Activated T-cell treated with anti-CD3 and anti-CD28 coated beads, Interleukin-2, amount 50 U/mL, for 24 hours (primary cell): ENCODE results near the gene HOXA13.
A peak's percentile ranks its signal among the peaks of the same experiment; 100 is the strongest.

ENCODE experiments used
- DNase-seq: peaks from one replicate; pipeline ENCODE4 v3.0.0-alpha.2; 2020
- H3K27ac Mint-ChIP-seq: 2 replicates; pipeline ENCODE4 v1.8.0; 2020; ENCODE audit warnings: mild to moderate bottlenecking, mixed read lengths
- H3K27me3 Mint-ChIP-seq: 2 replicates; pipeline ENCODE4 v1.8.0; 2020; ENCODE audit warnings: mixed read lengths
- H3K36me3 Mint-ChIP-seq: 2 replicates; pipeline ENCODE4 v1.8.0; 2020; ENCODE audit warnings: low read depth, mixed read lengths
- H3K4me1 Mint-ChIP-seq: 2 replicates; pipeline ENCODE4 v1.8.0; 2020; ENCODE audit warnings: low read depth, mixed read lengths
- H3K4me3 Mint-ChIP-seq: 2 replicates; pipeline ENCODE4 v1.8.0; 2020; ENCODE audit warnings: mild to moderate bottlenecking, moderate library complexity, mixed read lengths
- H3K9me3 Mint-ChIP-seq: 2 replicates; pipeline ENCODE4 v1.8.0; 2020; ENCODE audit warnings: mixed read lengths

HOXA13 gene

GRCh38 chr7:27241189-27242056 lies 41.5 kb upstream of the HOXA13 start:
- Mint-ChIP-seq H3K27ac (no peak overlapping the region), H3K4me1 (peaks cover 35% of the 10 kb centered on the region), H3K4me3 (no peak overlapping the region)

GRCh38 chr7:27240015-27240731 lies 40.3 kb upstream of the HOXA13 start:
- H3K27ac Mint-ChIP-seq, result no peak overlapping the region
- peaks cover 35% of the 10 kb centered on the region for H3K4me1 Mint-ChIP-seq
- DNase-seq, result no peak
- H3K36me3 Mint-ChIP-seq, result no peaks in the 10 kb centered on the region
- H3K9me3 Mint-ChIP-seq, result no peaks in the 10 kb centered on the region
- peaks cover 94% of the 10 kb centered on the region for H3K27me3 Mint-ChIP-seq
- H3K4me3 Mint-ChIP-seq, result peak overlapping the region; percentile 15

More at GRCh38 chr7:27241189-27242056, 41.5 kb upstream of the HOXA13 start:
- Mint-ChIP-seq H3K36me3 (no peaks in the 10 kb centered on the region), H3K27me3 (peaks cover 94% of the 10 kb centered on the region), H3K9me3 (no peaks in the 10 kb centered on the region)
- no peak for DNase-seq

GRCh38 chr7:27239387-27240014 lies 39.6 kb upstream of the HOXA13 start:
- H3K4me3 Mint-ChIP-seq, result peak overlapping the region; percentile 15
- DNase-seq, result no peak
- H3K4me1 Mint-ChIP-seq, result peaks cover 30% of the 10 kb centered on the region
- peaks cover 94% of the 10 kb centered on the region for H3K27me3 Mint-ChIP-seq
- H3K36me3 Mint-ChIP-seq, result no peaks in the 10 kb centered on the region
- no peak overlapping the region for H3K27ac Mint-ChIP-seq
- H3K9me3 Mint-ChIP-seq, result no peaks in the 10 kb centered on the region

DNA sequence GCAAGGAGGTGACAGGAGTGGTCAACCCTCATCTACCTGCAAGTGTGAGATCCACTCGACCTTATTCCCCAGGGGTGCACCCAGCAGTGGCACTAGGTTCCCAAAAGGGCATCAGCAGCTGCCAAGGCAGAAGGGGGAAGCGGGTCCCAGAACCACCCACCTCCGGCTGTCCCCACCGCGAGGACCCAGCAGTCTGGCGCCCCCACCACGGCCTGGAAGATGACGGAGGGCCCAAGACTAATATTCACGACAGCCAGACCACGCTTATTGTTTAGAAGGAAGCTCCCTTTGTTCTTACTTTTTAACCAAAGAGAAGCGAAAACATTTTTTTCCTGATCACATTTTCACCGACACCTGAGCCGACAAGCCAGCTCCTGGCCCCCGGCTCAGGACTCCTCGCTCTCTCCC lies 39.1 kb upstream of the HOXA13 start:
- Mint-ChIP-seq H3K9me3 (no peaks in the 10 kb centered on the region), H3K36me3 (no peaks in the 10 kb centered on the region), H3K27me3 (peaks cover 94% of the 10 kb centered on the region), H3K4me1 (peaks cover 30% of the 10 kb centered on the region), H3K4me3 (no peak overlapping the region), H3K27ac (no peak overlapping the region)
- no peak for DNase-seq

DNA sequence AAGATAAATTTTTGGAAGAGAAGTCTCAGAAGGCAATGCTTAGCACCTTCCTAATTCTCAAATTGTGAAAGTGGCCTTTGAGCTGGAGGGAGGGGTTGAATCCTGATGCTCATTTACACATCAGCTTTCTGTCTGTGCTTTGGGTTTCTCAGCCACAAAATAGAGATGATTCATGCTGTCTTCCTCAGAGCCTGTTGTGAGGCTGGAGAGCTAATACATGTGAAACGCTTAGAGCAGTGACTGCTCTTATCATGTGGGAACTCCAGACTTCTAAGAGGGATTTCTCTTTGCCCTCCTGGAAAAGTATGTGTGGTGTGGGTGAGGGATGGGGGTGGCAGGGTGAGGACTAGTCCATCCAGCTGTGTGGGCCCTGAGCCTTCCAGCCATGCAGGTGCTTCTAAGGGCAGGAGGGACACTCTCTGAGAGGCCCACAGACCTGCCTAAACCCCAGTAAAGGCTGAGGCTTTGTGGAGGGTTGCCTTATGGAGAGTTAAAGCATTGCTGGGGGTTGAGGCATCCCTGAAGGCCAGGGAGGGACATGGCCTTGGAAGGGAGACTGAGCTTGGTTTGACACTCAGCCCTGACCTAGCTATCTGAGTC lies 37.9 kb upstream of the HOXA13 start:
- Mint-ChIP-seq H3K4me3 (no peak overlapping the region), H3K4me1 (peaks cover 25% of the 10 kb centered on the region)
- no peak for DNase-seq

DNA sequence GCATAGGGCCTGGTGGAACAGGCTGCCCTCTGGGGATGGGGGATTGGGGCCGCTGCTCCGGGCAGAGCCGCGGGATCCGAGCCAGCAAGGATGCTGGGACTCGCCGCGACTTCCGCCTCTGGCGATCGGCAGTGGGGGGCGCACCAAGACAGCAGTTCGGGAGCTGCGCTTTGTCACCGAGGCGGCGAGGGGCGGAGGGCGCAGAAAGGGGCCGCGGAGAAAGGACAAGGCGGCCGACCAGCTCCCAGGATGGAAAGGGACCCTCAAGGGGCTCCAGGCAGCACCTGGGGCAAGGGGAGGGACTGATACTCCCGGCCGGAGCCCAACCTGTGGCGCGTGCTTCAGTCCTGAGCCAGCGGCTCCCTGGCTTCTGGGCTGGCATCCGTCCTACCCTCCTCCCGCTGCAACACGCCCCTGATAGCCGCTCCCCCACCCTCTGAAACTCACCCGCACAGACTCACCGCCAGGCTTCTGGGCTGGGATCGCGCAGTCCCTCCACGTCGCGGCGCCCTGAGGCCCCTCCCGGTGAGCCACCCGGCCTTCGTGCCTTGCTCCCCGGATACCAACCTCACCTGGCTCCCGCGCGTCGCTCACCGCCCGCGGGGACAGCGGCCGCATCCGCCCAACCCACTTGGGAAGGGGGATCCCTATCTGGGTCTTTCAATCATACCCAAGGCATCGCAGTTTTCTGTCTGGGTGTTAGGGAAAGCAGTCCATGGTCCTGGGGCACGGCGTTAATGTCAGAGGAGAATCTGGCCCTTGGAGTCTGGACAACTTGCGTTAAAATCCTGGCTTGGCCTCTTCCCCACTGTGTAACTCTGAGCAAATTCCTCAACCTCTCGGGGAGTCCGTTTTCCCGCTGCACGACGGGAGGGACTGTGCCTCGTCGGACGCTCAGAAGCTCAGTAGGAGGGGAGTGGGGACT lies 35.8 kb upstream of the HOXA13 start:
- peaks cover 17% of the 10 kb centered on the region for H3K4me1 Mint-ChIP-seq
- no peaks in the 10 kb centered on the region for H3K9me3 Mint-ChIP-seq
- peak; percentile 41 for DNase-seq
- H3K4me3 Mint-ChIP-seq, result peak overlapping the region; percentile 47
- no peak overlapping the region for H3K27ac Mint-ChIP-seq
- peaks cover 83% of the 10 kb centered on the region for H3K27me3 Mint-ChIP-seq
- H3K36me3 Mint-ChIP-seq, result no peaks in the 10 kb centered on the region

More for the DNA sequence above, 37.9 kb upstream of the HOXA13 start:
- Mint-ChIP-seq H3K27me3 (peaks cover 96% of the 10 kb centered on the region), H3K36me3 (no peaks in the 10 kb centered on the region), H3K27ac (no peak overlapping the region), H3K9me3 (no peaks in the 10 kb centered on the region)

- peaks cover 76% of the 10 kb centered on the region for H3K27me3 Mint-ChIP-seq
- DNase-seq, result no peak
- no peaks in the 10 kb centered on the region for H3K4me1 Mint-ChIP-seq
- H3K27ac Mint-ChIP-seq, result no peak overlapping the region
- H3K9me3 Mint-ChIP-seq, result no peaks in the 10 kb centered on the region
- no peaks in the 10 kb centered on the region for H3K36me3 Mint-ChIP-seq
- H3K4me3 Mint-ChIP-seq, result no peak overlapping the region
Measured at GRCh38 chr7:27229448-27229847, 29.6 kb upstream of the HOXA13 start.

DNA sequence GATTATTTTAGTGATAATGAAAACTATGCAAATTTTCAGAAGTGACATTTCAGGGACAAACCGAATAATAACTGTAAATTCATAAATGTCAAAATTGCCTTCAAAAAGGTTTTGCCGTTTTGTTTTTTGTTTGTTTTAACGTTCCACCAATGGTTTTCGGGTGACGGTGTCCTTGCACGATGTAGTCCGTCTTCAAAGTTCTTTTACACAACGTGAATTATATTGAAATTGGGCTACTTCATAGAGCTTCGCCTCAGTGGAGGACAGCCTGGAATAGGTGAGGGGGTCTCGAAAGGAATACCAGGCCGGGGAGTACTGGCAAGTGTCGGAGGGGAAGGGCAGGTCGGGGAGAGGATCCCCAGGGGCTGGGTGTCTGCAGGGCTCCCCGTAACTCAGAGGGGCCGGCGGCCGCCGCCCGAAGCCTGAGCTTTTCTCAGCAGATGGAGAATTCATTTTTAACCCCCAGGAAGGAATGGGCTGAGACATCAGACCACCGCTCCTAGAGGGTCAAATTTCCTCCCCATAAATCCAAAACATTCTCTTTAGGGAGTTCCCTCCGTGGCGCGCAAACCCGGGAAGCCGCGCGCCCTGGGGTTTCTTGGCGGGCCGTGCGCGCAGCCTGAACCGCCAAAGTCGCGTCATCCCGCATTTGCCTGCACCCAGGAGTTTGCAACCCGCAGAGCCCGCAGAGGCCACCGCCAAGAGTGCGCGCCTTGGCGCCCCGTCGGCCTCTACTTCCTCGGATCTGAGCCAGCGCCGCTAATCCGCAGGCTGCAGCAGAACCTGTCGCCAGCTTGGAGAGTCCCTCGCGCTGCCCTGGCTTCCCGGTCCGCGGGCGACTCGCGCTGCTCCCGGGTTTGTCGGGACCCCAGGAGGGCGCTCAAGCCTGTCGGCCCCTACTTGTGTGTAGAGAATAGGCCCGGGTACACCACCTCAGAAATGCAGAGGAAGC lies 25.4 kb upstream of the HOXA13 start:
- Mint-ChIP-seq H3K9me3 (no peaks in the 10 kb centered on the region), H3K4me3 (no peak overlapping the region), H3K36me3 (no peaks in the 10 kb centered on the region), H3K27ac (peak overlapping the region; percentile 72), H3K4me1 (peaks cover 5% of the 10 kb centered on the region), H3K27me3 (peaks cover 85% of the 10 kb centered on the region)
- no peak for DNase-seq

- no peak overlapping the region for H3K27ac Mint-ChIP-seq
- H3K27me3 Mint-ChIP-seq, result peaks cover 86% of the 10 kb centered on the region
- H3K36me3 Mint-ChIP-seq, result no peaks in the 10 kb centered on the region
- no peak for DNase-seq
- peaks cover 11% of the 10 kb centered on the region for H3K4me1 Mint-ChIP-seq
- no peak overlapping the region for H3K4me3 Mint-ChIP-seq
- no peaks in the 10 kb centered on the region for H3K9me3 Mint-ChIP-seq
Measured at GRCh38 chr7:27223941-27224575, 24.2 kb upstream of the HOXA13 start.

- Mint-ChIP-seq H3K4me3 (no peak overlapping the region), H3K9me3 (no peaks in the 10 kb centered on the region), H3K27ac (no peak overlapping the region), H3K36me3 (no peaks in the 10 kb centered on the region), H3K27me3 (peaks cover 84% of the 10 kb centered on the region), H3K4me1 (peaks cover 11% of the 10 kb centered on the region)
- DNase-seq, result no peak
Measured at GRCh38 chr7:27221201-27221797, 21.4 kb upstream of the HOXA13 start.

- Mint-ChIP-seq H3K9me3 (no peaks in the 10 kb centered on the region), H3K27ac (no peak overlapping the region), H3K27me3 (peaks cover 86% of the 10 kb centered on the region), H3K4me3 (no peak overlapping the region), H3K36me3 (no peaks in the 10 kb centered on the region), H3K4me1 (peaks cover 11% of the 10 kb centered on the region)
- DNase-seq, result no peak
Measured at GRCh38 chr7:27220440-27220955, 20.6 kb upstream of the HOXA13 start.

DNA sequence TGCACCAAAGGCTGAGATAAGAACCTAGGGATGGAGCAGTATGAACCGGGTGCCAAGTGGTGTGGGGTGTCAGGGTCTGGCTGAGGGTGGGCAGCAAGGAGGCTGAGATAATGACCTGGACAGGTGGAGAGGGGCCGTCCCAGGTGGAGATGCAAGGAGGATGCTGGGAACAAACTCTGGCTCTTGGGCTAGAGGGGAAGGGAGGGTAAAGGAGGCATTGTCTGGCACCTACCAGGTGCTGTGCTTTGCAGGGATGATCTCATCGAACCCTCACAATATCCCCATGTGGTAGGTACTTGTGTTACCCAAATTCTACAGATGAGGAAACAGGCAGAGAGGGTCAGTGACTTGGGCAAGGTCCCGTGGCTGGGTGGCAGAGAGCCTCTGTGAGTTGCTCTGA lies 19.9 kb upstream of the HOXA13 start:
- no peaks in the 10 kb centered on the region for H3K36me3 Mint-ChIP-seq
- H3K27me3 Mint-ChIP-seq, result peaks cover 86% of the 10 kb centered on the region
- DNase-seq, result no peak
- no peak overlapping the region for H3K27ac Mint-ChIP-seq
- H3K4me3 Mint-ChIP-seq, result no peak overlapping the region
- peaks cover 11% of the 10 kb centered on the region for H3K4me1 Mint-ChIP-seq
- no peaks in the 10 kb centered on the region for H3K9me3 Mint-ChIP-seq
